NCI-H2107 treated with DMSO at 0.1 percent for 48 hours (cell line): ENCODE measurements around the gene TMEM259.

Experiments used
- DNase-seq: peaks from one replicate; lab custom pipeline; 2025; ENCODE audit not compliant: unreplicated experiment; lab: John Stamatoyannopoulos, UW

TMEM259 gene

GRCh38 chr19:963486-963951 lies 57.4 kb downstream of the TMEM259 start:
- no peak for DNase-seq

- no peak for DNase-seq
These were observed 58.1 kb downstream of the TMEM259 start for GRCh38 chr19:962683-963400.

GRCh38 chr19:961866-962620 lies 58.9 kb downstream of the TMEM259 start:
- DNase-seq: no peak

- no peak for DNase-seq
These were observed 60.4 kb downstream of the TMEM259 start for GRCh38 chr19:960601-960938.

- DNase-seq: no peak
These were observed 60.9 kb downstream of the TMEM259 start for GRCh38 chr19:960020-960419.
